H1 (cell line): ENCODE data around the gene SBNO2. TPM values are rescaled to one million over a fixed set of nuclear protein-coding genes. Genes with fewer than 3 reads are reported as not detected.
A peak's percentile ranks its signal among the peaks of the same experiment; 100 is the strongest.

Source experiments
- ASH2L ChIP-seq: fragments of 200-600, 300-600 bp; sonication (generic); IDR thresholded peaks from one replicate; pipeline ENCODE4 v1.7.1; 2017; ENCODE audit warnings: low read length
- HDAC2 ChIP-seq, 2 experiments: fragments of 300-600 bp in 1 of 2; sonication (generic) in 1 of 2; IDR thresholded peaks; 2 replicates each; pipeline ENCODE4 v1.6.1; 2011 to 2012; ENCODE audit warnings: low read depth in 2 of 2, low read length in 2 of 2, mild to moderate bottlenecking in 2 of 2, moderate library complexity in 2 of 2, borderline replicate concordance in 1 of 2, inconsistent platforms in 1 of 2
- SIRT6 ChIP-seq: IDR thresholded peaks from one replicate; pipeline ENCODE4 v1.7.1; 2012; ENCODE audit warnings: low read length, inconsistent platforms
- SRF ChIP-seq: IDR thresholded peaks from 2 replicates; pipeline ENCODE4 v1.6.1; 2011; ENCODE audit warnings: mild to moderate bottlenecking, low read depth, low read length, moderate library complexity
- YY1 ChIP-seq: IDR thresholded peaks from 2 replicates; pipeline ENCODE4 v1.6.1; 2011; ENCODE audit warnings: low read depth, mild to moderate bottlenecking, low read length
- polyA plus RNA-seq, 7 experiments: library from polyadenylated mRNA; depleted of rRNA in 3 of 7; stranded (reverse) in 5 of 7; unstranded in 2 of 7; fragments of >200 nt in 5 of 7; fragments of 200-250 nt in 2 of 7; gene quantifications; 1 replicate in 5 of 7; 2 replicates in 1 of 7; 4 replicates in 1 of 7; pipeline versions ENCODE4 v1.2.1 to v1.2.3, GENCODE V29; 2011 to 2013; ENCODE audit warnings: missing spikeins in 2 of 7, mixed read lengths in 2 of 7
- total RNA-seq: library from RNA; stranded (reverse); fragmentation: NEBNext Ultra II Directional; extraction: Animal tissue kit (Norgen Biotek cat#: 25700); gene quantifications from 2 replicates; pipeline ENCODE4 v1.2.1, GENCODE V29; 2021

SBNO2 gene
- total and polyA plus RNA-seq, 2 of the 8 experiments (the other 6 are each of a cell fraction or from before 2014, with no cell fraction given): 12.2 to 31.4 TPM

DNA sequence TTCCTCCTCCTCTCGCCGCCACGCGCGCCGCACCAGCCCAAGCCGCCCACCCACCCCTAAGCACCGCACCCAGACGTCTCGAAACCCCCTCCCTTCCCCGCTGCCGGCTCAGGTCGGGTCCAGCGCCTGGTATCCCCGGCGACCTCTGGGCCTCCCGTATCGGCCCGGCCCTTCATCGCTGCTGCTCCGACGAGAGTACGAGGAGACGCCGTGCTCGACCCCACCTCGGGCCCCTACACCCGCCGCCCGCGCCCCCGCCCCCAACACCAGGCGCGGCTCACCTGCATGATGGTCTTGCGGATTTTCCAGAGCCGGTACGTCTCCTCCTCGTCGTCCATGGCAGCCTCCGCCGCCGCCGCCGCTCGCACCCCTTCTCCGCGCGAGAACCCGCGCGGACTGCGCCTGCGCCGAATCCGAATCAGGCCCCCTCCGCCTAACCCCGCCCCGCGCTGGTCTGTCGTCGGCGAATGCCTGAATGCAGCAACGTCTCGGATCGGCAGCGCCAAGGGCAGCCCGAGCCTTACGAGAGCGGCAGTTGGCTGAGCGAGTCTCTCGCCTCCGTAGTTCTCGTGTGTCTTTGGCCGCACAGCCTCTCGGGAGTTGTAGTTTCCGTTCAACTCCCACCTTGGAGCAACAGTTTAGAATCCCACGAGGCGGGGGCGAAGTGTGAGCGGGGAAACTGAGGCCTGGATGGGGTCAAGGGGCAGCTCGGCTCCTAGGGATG lies 78.9 kb downstream of the SBNO2 start, which contains the start of gene POLR2E (continued):
- no peak for TF ChIP-seq YY1
- TF ChIP-seq HDAC2 (IDR thresholded peaks at IDR 0.05; ENCODE audit: borderline replicate concordance in 1 of 2, low read depth in 2 of 2, low read length in 2 of 2): no peak
- TF ChIP-seq SIRT6: no peak
- TF ChIP-seq SRF: no peak
- TF ChIP-seq ASH2L: peak; percentile 63
